ENCODE data around the gene C19orf53.

The C19orf53 gene

DNA sequence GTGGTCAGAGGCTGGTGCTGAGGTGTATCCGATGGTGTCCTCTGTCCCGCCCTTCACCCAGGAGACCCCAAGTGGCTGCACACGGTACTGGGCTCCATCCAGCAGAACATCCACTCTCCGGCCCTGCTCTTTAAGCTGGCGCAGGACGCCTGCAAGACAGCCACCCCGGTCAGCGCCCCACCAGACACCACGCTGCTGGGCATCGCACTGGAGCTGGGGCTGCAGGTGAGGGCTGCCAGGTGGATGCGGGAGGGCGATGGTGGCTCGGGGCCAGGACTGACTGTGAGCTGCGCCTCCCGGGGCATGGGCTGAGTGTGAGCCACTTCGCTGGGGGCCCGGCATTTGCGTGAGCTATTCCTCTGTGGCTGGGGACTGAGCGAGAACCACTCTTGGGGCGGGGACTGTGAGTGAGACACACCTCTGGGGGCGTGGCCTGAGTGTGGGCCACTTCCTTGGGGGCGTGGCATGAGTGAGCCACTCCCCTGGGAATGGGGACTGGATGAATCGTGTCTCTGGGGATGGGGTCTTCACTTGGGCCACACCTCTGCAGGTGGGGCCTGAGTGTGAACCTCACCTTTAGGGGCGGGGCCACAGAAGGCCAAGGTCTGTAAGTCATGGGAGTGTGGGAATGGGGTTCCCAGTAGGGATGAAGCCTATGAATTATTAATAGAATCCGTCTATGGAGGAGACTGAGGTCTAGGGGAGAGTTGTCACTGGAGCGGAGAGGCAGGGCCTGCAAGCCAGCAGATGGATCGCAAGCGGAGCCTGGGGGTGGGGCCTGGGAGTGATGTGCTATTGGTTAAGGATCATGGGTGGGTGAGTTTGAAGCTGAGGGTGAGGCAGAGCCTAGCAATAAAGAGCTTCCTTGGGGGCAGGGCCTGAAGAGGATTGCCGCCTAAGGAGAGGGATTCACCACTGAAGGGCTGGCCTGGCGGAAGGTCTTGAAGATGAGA is 51.5 kb downstream of the C19orf53 start:
- DNase-seq (ENCODE audit: low read depth in 4 of 4, low spot score in 1 of 4) = no peak

DNA sequence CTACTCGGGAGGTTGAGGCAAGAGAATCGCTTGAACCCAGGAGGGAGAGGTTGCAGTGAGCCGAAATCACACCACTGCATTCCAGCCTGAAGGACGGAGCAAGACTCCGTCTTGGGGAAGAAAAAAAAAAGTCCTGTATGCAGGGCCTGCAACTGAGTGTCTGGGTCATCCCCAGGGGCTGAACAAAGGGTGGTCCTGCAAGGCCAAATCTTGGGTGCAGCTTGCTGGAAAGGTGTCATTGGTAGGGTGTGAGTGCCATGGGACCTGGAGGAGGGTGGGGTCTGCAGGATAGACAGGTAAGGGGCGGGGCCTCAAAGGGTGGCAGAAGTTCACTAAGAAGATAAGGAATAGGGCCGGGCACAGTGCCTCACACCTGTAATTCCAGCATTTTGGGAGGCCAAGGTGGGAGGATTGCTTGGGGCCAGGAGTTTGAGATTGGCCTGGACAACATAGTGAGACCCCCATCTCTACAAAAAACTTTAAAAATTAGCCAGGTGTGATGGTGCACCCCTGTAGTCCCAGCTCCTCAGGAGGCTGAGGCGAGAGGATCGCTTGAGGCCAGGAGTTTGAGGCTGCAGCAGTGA is 52.5 kb downstream of the C19orf53 start:
- no peak for DNase-seq (ENCODE audit: low read depth in 4 of 4, low spot score in 1 of 4)

DNA sequence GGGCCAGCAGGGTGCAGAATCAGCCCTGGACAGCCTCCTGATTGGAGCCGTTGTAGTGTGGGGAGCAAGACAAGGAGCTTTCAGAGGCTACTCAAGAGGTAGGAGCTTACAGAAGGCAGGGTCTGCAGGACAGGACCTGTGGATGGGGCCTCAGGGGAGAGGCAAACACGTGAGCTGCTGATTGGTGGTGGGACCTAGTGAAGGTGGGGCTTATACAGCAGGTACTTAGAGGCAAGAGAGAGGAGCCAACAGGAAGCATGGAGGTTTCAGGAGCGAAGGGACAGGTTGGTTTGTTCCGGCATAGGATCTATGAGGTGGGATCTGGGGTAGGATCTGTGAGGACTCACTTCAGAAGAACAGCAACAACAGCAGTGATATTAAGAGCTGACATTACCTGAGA is 53.4 kb downstream of the C19orf53 start:
- DNase-seq (ENCODE audit: low read depth in 4 of 4, low spot score in 1 of 4) = no peak
